Measurements from ENCODE around the gene NFKBIE.

The NFKBIE gene

DNA sequence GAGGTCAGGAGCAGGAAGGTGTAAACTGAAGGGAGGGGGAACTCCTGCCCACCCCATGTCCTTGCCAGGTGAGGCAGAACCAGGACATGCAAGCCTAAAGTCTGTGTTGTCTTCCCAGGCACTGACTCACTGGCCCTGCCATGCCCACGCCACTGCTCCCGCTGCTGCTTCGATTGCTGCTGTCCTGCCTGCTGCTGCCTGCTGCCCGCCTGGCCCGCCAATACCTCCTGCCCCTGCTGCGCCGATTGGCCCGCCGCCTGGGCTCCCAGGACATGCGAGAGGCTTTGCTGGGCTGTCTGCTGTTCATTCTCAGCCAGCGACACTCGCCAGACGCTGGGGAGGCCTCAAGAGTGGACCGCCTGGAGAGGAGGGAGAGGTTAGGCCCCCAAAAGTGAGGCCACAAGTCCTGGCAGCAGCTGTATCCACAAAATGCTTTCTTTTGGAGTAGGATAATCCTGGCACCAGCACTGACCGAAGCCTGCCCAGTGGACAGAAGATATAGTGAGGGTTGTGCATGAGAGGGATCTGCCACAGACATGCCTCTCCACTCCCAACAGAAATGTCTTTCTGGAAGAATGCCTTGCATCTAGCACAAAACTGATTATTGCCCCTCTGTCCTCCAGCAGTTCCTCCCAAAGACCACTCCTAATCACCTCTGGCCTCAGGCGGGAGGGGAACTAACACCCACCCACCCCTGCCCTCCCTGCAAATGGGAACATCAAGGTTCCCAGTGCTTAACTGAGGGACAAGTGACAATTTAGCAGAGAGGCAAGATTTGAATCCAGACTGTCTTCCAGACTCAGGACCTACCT is 47.8 kb downstream of the NFKBIE start:
- Histone ChIP-seq H3K4me3 (ENCODE audit: low read depth, low read length) (no peak overlapping the region), H3K27ac (no peak overlapping the region), H3K36me3 (ENCODE audit: control insufficient read depth, insufficient read depth, low read length) (no peaks in the 10 kb centered on the region), H3K27me3 (ENCODE audit: control insufficient read depth, insufficient read depth, low read length) (no peaks in the 10 kb centered on the region), H3K4me1 (peaks cover 11% of the 10 kb centered on the region), H3K9me3 (ENCODE audit: control insufficient read depth, low read length) (no peaks in the 10 kb centered on the region), H3K9ac (no peak overlapping the region), H3K4me2 (ENCODE audit: low read length) (no peak overlapping the region), H3K79me2 (no peaks in the 10 kb centered on the region), H2AFZ (no peak overlapping the region)
- TF ChIP-seq, protein P1, sequence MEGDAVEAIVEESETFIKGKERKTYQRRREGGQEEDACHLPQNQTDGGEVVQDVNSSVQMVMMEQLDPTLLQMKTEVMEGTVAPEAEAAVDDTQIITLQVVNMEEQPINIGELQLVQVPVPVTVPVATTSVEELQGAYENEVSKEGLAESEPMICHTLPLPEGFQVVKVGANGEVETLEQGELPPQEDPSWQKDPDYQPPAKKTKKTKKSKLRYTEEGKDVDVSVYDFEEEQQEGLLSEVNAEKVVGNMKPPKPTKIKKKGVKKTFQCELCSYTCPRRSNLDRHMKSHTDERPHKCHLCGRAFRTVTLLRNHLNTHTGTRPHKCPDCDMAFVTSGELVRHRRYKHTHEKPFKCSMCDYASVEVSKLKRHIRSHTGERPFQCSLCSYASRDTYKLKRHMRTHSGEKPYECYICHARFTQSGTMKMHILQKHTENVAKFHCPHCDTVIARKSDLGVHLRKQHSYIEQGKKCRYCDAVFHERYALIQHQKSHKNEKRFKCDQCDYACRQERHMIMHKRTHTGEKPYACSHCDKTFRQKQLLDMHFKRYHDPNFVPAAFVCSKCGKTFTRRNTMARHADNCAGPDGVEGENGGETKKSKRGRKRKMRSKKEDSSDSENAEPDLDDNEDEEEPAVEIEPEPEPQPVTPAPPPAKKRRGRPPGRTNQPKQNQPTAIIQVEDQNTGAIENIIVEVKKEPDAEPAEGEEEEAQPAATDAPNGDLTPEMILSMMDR (IDR thresholded peaks at IDR 0.05): no peak

DNA sequence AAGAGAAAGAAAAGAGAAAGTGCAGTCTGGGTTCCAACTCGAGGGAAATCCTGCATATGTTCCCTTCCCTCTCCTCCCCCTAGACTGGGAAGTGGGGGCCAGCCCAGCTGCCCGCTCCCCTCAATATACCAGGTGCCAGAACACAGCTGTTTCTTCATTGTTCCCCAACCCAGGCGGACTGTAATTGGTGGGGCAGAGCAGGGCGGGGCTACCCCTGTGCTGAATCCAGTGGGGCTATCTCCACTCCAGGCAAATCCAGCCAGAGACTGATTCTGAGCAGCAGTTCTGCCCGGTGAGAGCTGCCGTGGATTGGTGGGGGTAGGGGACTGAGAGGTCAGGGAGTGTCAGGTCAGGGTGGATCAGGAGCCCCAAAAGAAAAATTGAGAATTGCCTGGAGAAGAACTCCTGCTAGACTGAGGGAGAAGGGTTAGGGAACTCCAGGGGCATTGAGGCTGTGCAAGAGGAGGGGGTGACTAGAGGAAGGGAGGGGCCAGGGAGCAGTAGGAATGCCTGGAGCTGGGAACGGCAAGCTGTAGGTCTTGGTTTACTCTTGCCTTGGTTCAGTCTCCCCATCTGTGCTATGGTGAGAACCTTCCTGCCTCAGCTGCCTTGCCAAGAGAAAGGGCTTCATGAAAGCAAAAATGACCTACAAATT is 48.5 kb downstream of the NFKBIE start, which contains the start of gene MYMX:
Gene MYMX, plus strand, starts transcription at position 250 of the 655 bp plus-strand sequence. CDS start 546 bp downstream, outside the sequence.
- H3K79me2 ChIP-seq: no peaks in the 10 kb centered on the region
- no peak within 1 kb of the TSS for H2AFZ ChIP-seq
- no peak within 1 kb of the TSS for H3K4me2 ChIP-seq (ENCODE audit: low read length)
- H3K4me3 ChIP-seq (ENCODE audit: low read depth, low read length): no peak within 1 kb of the TSS
- no peak within 1 kb of the TSS for H3K9ac ChIP-seq
- H3K9me3 ChIP-seq (ENCODE audit: control insufficient read depth, low read length): no peaks in the 10 kb centered on the region
- H3K4me1 ChIP-seq: peaks cover 9% of the 10 kb centered on the region
- H3K27ac ChIP-seq: no peak within 1 kb of the TSS
- no peaks in the 10 kb centered on the region for H3K27me3 ChIP-seq (ENCODE audit: control insufficient read depth, insufficient read depth, low read length)
- TF ChIP-seq, protein P1 (IDR thresholded peaks at IDR 0.05): no peak
- no peaks in the 10 kb centered on the region for H3K36me3 ChIP-seq (ENCODE audit: control insufficient read depth, insufficient read depth, low read length)

DNA sequence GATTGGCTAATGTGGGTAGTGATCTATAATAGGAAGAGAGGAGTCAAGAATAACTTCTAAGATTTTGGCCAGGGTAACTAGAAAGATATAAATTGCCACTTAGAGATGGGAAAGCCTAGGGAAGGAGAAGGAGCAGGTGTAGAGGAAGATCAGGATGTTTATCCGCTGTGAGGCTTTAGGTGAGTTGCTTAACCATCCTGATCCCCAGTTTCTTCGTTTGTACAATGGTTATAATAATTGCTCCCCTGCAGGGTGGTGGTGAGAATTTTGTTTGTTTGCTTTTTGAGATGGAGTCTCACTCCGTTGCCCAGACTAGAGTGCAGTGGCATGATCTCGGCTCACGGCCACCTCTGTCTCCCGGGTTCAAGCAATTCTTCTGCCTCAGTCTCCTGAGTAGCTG is 51.0 kb downstream of the NFKBIE start:
- TF ChIP-seq, protein P1 (IDR thresholded peaks at IDR 0.05): no peak
- H3K4me1 ChIP-seq: no peaks in the 10 kb centered on the region
- H3K9me3 ChIP-seq (ENCODE audit: control insufficient read depth, low read length): no peaks in the 10 kb centered on the region
- no peaks in the 10 kb centered on the region for H3K27me3 ChIP-seq (ENCODE audit: control insufficient read depth, insufficient read depth, low read length)
- no peak overlapping the region for H3K27ac ChIP-seq
- H3K9ac ChIP-seq: no peak overlapping the region
- no peaks in the 10 kb centered on the region for H3K36me3 ChIP-seq (ENCODE audit: control insufficient read depth, insufficient read depth, low read length)
- no peaks in the 10 kb centered on the region for H3K79me2 ChIP-seq
- H3K4me3 ChIP-seq (ENCODE audit: low read depth, low read length): no peak overlapping the region
- no peak overlapping the region for H3K4me2 ChIP-seq (ENCODE audit: low read length)
- H2AFZ ChIP-seq: no peak overlapping the region

DNA sequence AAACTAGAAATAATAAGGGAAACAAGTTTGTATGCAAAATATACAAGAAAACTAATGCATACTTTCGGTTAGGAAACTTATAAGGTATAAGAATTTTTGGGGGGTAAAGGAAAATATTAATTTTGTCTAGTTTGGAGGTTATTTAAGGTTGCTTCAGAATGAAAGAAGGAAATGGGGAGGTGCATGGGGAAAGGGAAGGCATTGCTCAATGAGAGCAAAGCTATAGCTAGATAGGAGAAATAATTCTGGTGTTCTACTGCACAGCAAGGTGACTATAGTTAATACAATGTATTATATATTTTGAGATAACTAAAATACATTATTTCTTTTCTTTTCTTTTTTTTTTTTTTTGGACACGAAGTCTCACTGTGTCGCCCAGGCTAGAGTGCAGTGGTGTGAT is 54.1 kb downstream of the NFKBIE start:
- no peaks in the 10 kb centered on the region for H3K4me1 ChIP-seq
- H3K36me3 ChIP-seq (ENCODE audit: control insufficient read depth, insufficient read depth, low read length): no peaks in the 10 kb centered on the region
- H3K79me2 ChIP-seq: no peaks in the 10 kb centered on the region
- no peak overlapping the region for H2AFZ ChIP-seq
- no peak overlapping the region for H3K9ac ChIP-seq
- H3K27ac ChIP-seq: no peak overlapping the region
- TF ChIP-seq, protein P1 (IDR thresholded peaks at IDR 0.05): no peak
- no peaks in the 10 kb centered on the region for H3K27me3 ChIP-seq (ENCODE audit: control insufficient read depth, insufficient read depth, low read length)
- H3K4me3 ChIP-seq (ENCODE audit: low read depth, low read length): no peak overlapping the region
- no peak overlapping the region for H3K4me2 ChIP-seq (ENCODE audit: low read length)
- no peaks in the 10 kb centered on the region for H3K9me3 ChIP-seq (ENCODE audit: control insufficient read depth, low read length)
